Measurements from ENCODE around the gene MPRIP. TPM values are rescaled to one million over a fixed set of nuclear protein-coding genes. Genes with fewer than 3 reads are reported as not detected.

The MPRIP gene
- total and polyA plus RNA-seq, 2 of the 13 experiments (the other 11 are each of a cell fraction or from before 2014, with no cell fraction given): 50.2 to 52.4 TPM

DNA sequence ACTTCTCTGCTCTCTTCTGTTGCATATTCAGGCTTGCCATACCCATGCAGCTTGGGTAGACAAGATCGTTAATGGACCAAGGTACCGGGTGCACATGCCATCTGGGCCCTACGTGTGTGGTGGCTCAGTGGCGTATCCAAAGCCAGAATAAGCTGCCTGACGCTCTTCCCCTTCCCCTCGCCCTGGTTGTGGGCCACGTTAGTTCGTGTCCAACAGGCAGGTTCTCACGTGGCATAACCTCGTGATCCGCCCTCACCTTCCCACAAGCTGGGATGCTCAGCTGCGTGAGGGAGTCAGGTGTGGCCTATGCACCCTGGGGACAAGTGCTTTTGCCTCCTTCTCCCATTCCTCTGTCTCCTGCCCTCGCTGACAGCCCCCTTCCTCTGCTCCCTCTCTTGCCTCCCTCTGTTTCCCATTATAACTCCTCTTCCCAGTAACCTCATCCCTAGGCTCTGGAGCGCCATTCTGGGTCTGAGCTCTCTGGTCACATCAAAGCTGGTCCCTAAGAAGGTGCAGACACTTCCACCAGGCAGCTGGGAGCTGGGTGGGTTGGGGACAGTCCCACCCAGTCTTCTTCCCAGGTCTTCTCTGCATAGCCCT, 86.3 kb downstream of the MPRIP start:
- no TSS peak for BruUV-seq (replicated peaks)
- Histone ChIP-seq H3K9me3 (ENCODE audit: low read length) (no peaks in the 10 kb centered on the region), H3K36me3 (replicated peaks in 1 of 2; ENCODE audit: control insufficient read depth in 1 of 2, insufficient read depth in 2 of 2, low read length in 2 of 2) (peaks cover 14 to 42% of the 10 kb centered on the region in 2 experiments; a peak in 4 of 5 replicates), H3K27me3 (ENCODE audit: control insufficient read depth in 1 of 2, insufficient read depth in 2 of 2, low read length in 2 of 2) (no peaks in the 10 kb centered on the region; a peak in 1 of 5 replicates), H3K79me2 (ENCODE audit: insufficient read depth, low read length) (no peaks in the 10 kb centered on the region), H3K4me2 (ENCODE audit: low read depth, low read length) (no peak overlapping the region), H3K4me3 (replicated peaks in 1 of 3; ENCODE audit: insufficient read depth in 1 of 3, low read depth in 2 of 3, low read length in 3 of 3) (no peak overlapping the region), H4K20me1 (ENCODE audit: insufficient read depth, low read length) (0 out of 2 replicates have a peak, but pooled peaks cover 4% of the 10 kb centered on the region), H3K4me1 (ENCODE audit: insufficient read depth, low read length) (peaks cover 14% of the 10 kb centered on the region), H3K27ac (ENCODE audit: extremely low read length, insufficient read depth, low read length) (no peak overlapping the region), H2AFZ (ENCODE audit: low read length) (no peak overlapping the region), H3K9ac (ENCODE audit: insufficient read depth, low read depth, low read length) (no peak overlapping the region)
- intact Hi-C loops (cut with micrococcal nuclease; ENCODE audit: unreplicated experiment) (no loop called here), in situ Hi-C loops (cut with HindIII; ENCODE audit: extremely low pct_ligation_motif_present, low pct_unique_long_range_greater_than_20kb) (no loop called here)
- WGBS (ENCODE audit: low lambda C conversion rate): 96% methylated on average over 14 of the region's 14 CpGs
- FAIRE-seq: no peak
- TF ChIP-seq, protein P1, sequence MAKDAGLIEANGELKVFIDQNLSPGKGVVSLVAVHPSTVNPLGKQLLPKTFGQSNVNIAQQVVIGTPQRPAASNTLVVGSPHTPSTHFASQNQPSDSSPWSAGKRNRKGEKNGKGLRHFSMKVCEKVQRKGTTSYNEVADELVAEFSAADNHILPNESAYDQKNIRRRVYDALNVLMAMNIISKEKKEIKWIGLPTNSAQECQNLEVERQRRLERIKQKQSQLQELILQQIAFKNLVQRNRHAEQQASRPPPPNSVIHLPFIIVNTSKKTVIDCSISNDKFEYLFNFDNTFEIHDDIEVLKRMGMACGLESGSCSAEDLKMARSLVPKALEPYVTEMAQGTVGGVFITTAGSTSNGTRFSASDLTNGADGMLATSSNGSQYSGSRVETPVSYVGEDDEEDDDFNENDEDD (CRISPR knock-in tag; IDR thresholded peaks at IDR 0.05; ENCODE audit: borderline replicate concordance): no peak
- TF ChIP-seq ZNF678 (CRISPR knock-in tag; IDR thresholded peaks at IDR 0.05): no peak
- no peak for TF ChIP-seq ZNF703 (CRISPR knock-in tag; IDR thresholded peaks at IDR 0.05; ENCODE audit: borderline replicate concordance)
- TF ChIP-seq SMYD3 (CRISPR knock-in tag; IDR thresholded peaks at IDR 0.05): no peak
- TF ChIP-seq MIER3 (CRISPR knock-in tag; IDR thresholded peaks at IDR 0.05; ENCODE audit: borderline replicate concordance): no peak
- TF ChIP-seq ZNF256 (CRISPR knock-in tag; conservative IDR thresholded peaks at IDR 0.05): no peak
- no peak for TF ChIP-seq ATF7 (IDR thresholded peaks at IDR 0.05)
- TF ChIP-seq ATF7 (CRISPR knock-in tag; IDR thresholded peaks at IDR 0.05): no peak
- TF ChIP-seq SNRNP70 (IDR thresholded peaks at IDR 0.05; ENCODE audit: low read depth, low read length): no peak
- TF ChIP-seq ZNF335 (CRISPR knock-in tag; IDR thresholded peaks at IDR 0.05): no peak
- no peak for TF ChIP-seq PAWR (CRISPR knock-in tag; IDR thresholded peaks at IDR 0.05; ENCODE audit: borderline replicate concordance)
- TF ChIP-seq STAG1 (CRISPR knock-in tag; IDR thresholded peaks at IDR 0.05): no peak
- no peak for TF ChIP-seq RORA (CRISPR knock-in tag; IDR thresholded peaks at IDR 0.05)
- no peak for DNase-seq (ENCODE audit: low spot score)
- ChIA-PET POLR2A (no interaction called here), CTCF (ENCODE audit: low intra/inter-chr PET ratio, low total read pairs) (no interaction called here)
- ATAC-seq: no peak
